Measurements from ENCODE around the gene CLEC10A.

GRCh38 chr17:7025245-7025644 lies 54.8 kb downstream of the CLEC10A start:
- TF ChIP-seq POLR2A (IDR thresholded peaks at IDR 0.05; ENCODE audit: low read depth) (no peak), EP300 (IDR thresholded peaks at IDR 0.05) (no peak), POLR2AphosphoS5 (IDR thresholded peaks at IDR 0.05) (no peak), CTCF (IDR thresholded peaks at IDR 0.05) (no peak)
